ENCODE measurements around the gene MIB2.

MIB2 gene

GRCh38 chr1:1598051-1598719 is 17.1 kb upstream of the MIB2 start:
- ATAC-seq (no peak), DNase-seq (no peak)

- ATAC-seq (no peak), DNase-seq (no peak)
These were observed 16.6 kb upstream of the MIB2 start for GRCh38 chr1:1598720-1599029.

- DNase-seq, result peak; percentile 43
- ATAC-seq, result peak; percentile 26
These were observed 16.0 kb upstream of the MIB2 start for GRCh38 chr1:1599030-1599934.

- no peak for DNase-seq
- peak; percentile 3 for ATAC-seq
These were observed 15.1 kb upstream of the MIB2 start, which contains the start of gene FNDC10 for GRCh38 chr1:1599935-1600860. Gene FNDC10 (minus strand): TSS chr1:1600135. CDS start chr1:1600015, 120 bp downstream.

GRCh38 chr1:1600861-1601563 is 14.3 kb upstream of the MIB2 start:
- ATAC-seq, result no peak

GRCh38 chr1:1601564-1602303 is 13.6 kb upstream of the MIB2 start:
- no peak for ATAC-seq
- DNase-seq, result no peak

More at GRCh38 chr1:1600861-1601563, 14.3 kb upstream of the MIB2 start:
- DNase-seq, result no peak

GRCh38 chr1:1602304-1602967 is 12.9 kb upstream of the MIB2 start:
- no peak for ATAC-seq
- no peak for DNase-seq

GRCh38 chr1:1602968-1603506 is 12.3 kb upstream of the MIB2 start:
- DNase-seq (no peak), ATAC-seq (no peak)

GRCh38 chr1:1603671-1604373 is 11.5 kb upstream of the MIB2 start:
- DNase-seq (no peak), ATAC-seq (no peak)

GRCh38 chr1:1604374-1605033 is 10.8 kb upstream of the MIB2 start:
- no peak for ATAC-seq

GRCh38 chr1:1605034-1605591 is 10.2 kb upstream of the MIB2 start:
- no peak for DNase-seq
- ATAC-seq, result no peak

More at GRCh38 chr1:1604374-1605033, 10.8 kb upstream of the MIB2 start:
- no peak for DNase-seq

GRCh38 chr1:1605724-1606123 is 9.6 kb upstream of the MIB2 start:
- DNase-seq (no peak), ATAC-seq (no peak)

- DNase-seq, result no peak
- ATAC-seq, result no peak
These were observed 9.1 kb upstream of the MIB2 start for GRCh38 chr1:1606232-1606631.

GRCh38 chr1:1609822-1610485 is 5.3 kb upstream of the MIB2 start:
- ATAC-seq (no peak), DNase-seq (no peak)

- ATAC-seq, result no peak
- no peak for DNase-seq
These were observed 4.5 kb upstream of the MIB2 start for GRCh38 chr1:1610796-1611195.

GRCh38 chr1:1612104-1612400 is 3.2 kb upstream of the MIB2 start:
- DNase-seq, result no peak
- ATAC-seq, result no peak

- DNase-seq, result no peak
- no peak for ATAC-seq
These were observed 1.7 kb upstream of the MIB2 start for GRCh38 chr1:1613509-1614082.
